A673 (cell line): ENCODE results near the gene PIK3AP1.
"Not testable (repeated sequence)": the region's sequence is repeated elsewhere in the genome, so short reads cannot be mapped to it uniquely, and the experiment has no call there.

Experiments
- CTCF ChIP-seq: fragments of 300-800, 200-600 bp; sonication (generic); conservative IDR thresholded peaks from 2 replicates; pipeline ENCODE4 v1.5.1; 2017; ENCODE audit warnings: low read depth, mild to moderate bottlenecking, antibody characterized with exemption, low read length, moderate library complexity, mixed read lengths
- EZH2 ChIP-seq: fragments of 200-600 bp; sonication (generic); IDR thresholded peaks from 2 replicates; pipeline ENCODE4 v1.6.1; 2017; ENCODE audit warnings: borderline replicate concordance, low read depth, mild to moderate bottlenecking, mixed read lengths, antibody characterized with exemption, low read length; ENCODE audit not compliant: poor library complexity, severe bottlenecking

- not testable (repeated sequence) for TF ChIP-seq EZH2, CTCF
These were observed 39.9 kb downstream of the PIK3AP1 start for GRCh38 chr10:96680463-96680862.
